Activated naive CD4-positive, alpha-beta T cell treated with anti-CD3 and anti-CD28 coated beads, Interleukin-2, amount 50 U/mL, for 72 hours (primary cell): ENCODE results near the gene FARP1. TPM values are rescaled to one million over a fixed set of nuclear protein-coding genes. Genes with fewer than 3 reads are reported as not detected.

Source experiments
- ATAC-seq, 2 donors: fragments of 150-1000 bp; cut with Tn5 transposase; 2 replicates each; pipeline ENCODE4 v1.10.0; 2021; ENCODE audit warnings: mild to moderate bottlenecking in 2 of 2, moderate library complexity in 2 of 2
- DNase-seq, 2 donors: peaks; one replicate each; pipeline ENCODE4 v3.0.0; 2021 to 2022; ENCODE audit warnings: low spot score in 2 of 2
- H3K27ac Mint-ChIP-seq, 2 donors: one replicate each; pipeline ENCODE4 v1.8.0; 2022; ENCODE audit warnings: mild to moderate bottlenecking in 2 of 2, mixed read lengths in 2 of 2
- H3K36me3 Mint-ChIP-seq, 2 donors: one replicate each; pipeline ENCODE4 v1.8.0; 2022; ENCODE audit warnings: mixed read lengths in 2 of 2
- H3K9me3 Mint-ChIP-seq, 2 donors: one replicate each; pipeline ENCODE4 v1.8.0; 2022; ENCODE audit warnings: mixed read lengths in 2 of 2
- total RNA-seq, 2 donors: library from RNA; stranded (reverse); gene quantifications; one replicate each; pipeline ENCODE4 v1.2.3, GENCODE V29; 2022

Gene FARP1
- total RNA-seq, 2 donors from 2014 or later = 0.58 to 0.61 TPM

DNA sequence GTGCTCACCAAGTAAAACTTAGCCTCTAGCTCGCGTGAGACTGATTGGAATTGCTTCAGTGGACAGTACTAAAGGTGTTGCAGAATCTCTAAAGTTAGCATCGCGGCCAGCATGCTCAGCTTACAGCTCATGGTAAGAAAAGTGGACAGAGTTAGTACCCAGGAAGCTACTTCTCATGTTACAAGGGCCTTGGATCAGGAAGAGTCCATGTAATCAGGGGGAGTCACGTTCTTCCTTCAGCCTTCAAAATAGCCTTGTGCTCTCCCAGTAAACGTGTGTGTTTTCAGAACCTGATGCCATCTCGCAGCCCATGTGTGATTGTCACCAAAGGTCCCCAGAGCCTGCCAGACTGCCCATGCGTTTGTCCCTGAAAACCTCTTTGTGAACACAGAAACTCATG lies 230.0 kb downstream of the FARP1 start:
- DNase-seq = no peak
- Mint-ChIP-seq H3K36me3 (no peaks in the 10 kb centered on the region), H3K9me3 (peaks cover 5 to 6% of the 10 kb centered on the region in 2 donors), H3K27ac (no peak overlapping the region)
- ATAC-seq = no peak

- DNase-seq (no peak), ATAC-seq (no peak)
- Mint-ChIP-seq H3K36me3 (no peaks in the 10 kb centered on the region), H3K27ac (no peak overlapping the region), H3K9me3 (peaks cover 4% of the 10 kb centered on the region in 2 donors)
These were observed 231.9 kb downstream of the FARP1 start for GRCh38 chr13:98374750-98375149.

DNA sequence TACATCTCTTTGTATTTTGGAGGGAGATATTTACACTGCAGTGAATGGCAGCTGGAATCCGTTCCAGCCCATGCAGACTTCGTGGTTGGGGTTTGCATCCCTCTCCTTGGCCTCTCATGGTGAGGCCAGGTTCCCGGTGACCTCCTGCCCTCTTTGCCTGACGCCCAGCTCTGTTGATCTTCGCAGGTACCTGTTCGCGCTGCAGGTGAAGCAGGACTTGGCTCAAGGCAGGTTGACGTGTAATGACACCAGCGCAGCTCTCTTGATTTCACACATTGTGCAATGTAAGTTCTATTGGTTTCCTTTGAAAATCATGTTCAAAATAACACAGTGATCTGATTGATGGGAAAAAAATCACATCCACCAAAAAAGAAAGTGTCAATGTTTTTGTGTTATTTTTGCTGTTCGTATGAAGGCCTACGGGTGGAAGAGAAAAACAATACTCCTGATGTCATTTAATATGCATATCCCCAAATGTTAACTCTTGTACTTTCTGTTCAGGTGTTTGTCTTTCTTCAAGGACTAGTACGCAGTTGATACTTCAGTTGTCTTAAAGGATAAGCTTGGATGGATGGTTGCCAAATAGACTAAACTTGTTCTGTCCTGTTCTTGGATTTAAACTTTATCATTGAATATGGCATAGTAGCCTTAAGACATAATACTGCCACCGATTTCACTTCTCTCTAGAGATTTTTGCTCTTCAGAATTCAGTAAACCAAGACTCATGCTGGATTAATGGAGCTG lies 234.9 kb downstream of the FARP1 start:
- Mint-ChIP-seq H3K36me3 (no peaks in the 10 kb centered on the region), H3K9me3 (no peaks in the 10 kb centered on the region), H3K27ac (no peak overlapping the region)
- no peak for ATAC-seq
- no peak for DNase-seq

DNA sequence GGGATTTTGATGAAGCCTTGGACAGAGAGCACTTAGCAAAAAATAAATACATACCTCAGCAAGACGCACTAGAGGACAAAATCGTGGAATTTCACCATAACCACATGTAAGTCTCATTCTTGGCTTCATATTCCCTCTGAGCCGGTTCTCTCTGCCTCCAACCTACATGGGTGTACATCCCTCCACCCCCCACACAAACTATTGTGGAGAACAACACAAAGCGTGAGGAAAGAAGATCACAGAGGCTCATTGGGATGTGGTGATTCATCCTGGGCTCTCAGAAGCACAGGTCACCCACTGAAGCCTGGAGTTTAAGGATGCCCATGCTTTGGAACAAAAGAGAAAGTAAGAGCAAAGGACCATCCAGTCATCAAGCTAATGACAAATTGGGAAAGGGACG lies 241.8 kb downstream of the FARP1 start:
- no peaks in the 10 kb centered on the region for H3K9me3 Mint-ChIP-seq
- ATAC-seq (no peak), DNase-seq (no peak)
- no peaks in the 10 kb centered on the region for H3K36me3 Mint-ChIP-seq
- no peak overlapping the region for H3K27ac Mint-ChIP-seq

DNA sequence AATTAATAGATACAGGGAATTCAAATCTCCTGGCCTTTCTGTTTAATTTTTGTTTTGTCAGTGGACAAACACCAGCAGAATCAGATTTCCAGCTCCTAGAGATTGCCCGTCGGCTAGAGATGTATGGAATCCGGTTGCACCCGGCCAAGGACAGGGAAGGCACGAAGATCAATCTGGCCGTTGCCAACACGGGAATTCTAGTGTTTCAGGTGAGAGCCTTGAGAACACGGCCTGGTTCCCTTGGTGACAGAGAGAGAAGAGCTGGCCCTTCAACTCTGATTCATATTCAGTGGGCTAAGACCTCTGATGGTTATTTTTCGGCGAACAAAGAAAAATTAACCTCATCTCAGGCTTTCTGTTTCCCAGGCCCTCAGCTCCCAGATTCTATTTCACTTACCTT lies 242.7 kb downstream of the FARP1 start:
- no peaks in the 10 kb centered on the region for H3K9me3 Mint-ChIP-seq
- ATAC-seq (no peak), DNase-seq (no peak)
- no peak overlapping the region for H3K27ac Mint-ChIP-seq
- H3K36me3 Mint-ChIP-seq = no peaks in the 10 kb centered on the region

DNA sequence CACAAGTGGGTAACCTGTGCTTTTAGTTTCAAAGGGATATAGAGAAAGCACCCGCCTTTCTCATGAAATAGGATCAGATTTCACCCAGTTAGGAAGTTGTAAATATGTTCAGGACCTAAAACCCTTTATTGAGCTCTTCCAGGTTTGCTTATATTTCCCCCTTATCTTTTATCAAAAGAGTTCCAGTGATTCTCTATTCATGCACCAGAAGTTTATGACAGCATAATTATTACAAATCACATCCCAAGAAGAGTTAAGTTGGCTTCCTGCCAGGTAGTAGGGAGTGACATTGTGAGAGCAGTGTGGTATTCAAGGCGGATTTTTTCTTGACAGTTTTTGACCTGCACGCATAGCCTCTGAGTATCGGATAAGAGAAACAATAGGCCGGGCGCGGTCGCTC lies 243.7 kb downstream of the FARP1 start:
- DNase-seq = no peak
- Mint-ChIP-seq H3K9me3 (no peaks in the 10 kb centered on the region), H3K27ac (no peak overlapping the region), H3K36me3 (no peaks in the 10 kb centered on the region)
- no peak for ATAC-seq

GRCh38 chr13:98389319-98389718 lies 246.4 kb downstream of the FARP1 start:
- H3K36me3 Mint-ChIP-seq = no peaks in the 10 kb centered on the region
- ATAC-seq (no peak), DNase-seq (no peak)
- H3K9me3 Mint-ChIP-seq = no peaks in the 10 kb centered on the region
- no peak overlapping the region for H3K27ac Mint-ChIP-seq

GRCh38 chr13:98390086-98390715 lies 247.3 kb downstream of the FARP1 start:
- DNase-seq (no peak), ATAC-seq (no peak)
- peak overlapping the region in 1 of 2 donors; percentile 38 for H3K27ac Mint-ChIP-seq
- no peaks in the 10 kb centered on the region for H3K36me3 Mint-ChIP-seq
- H3K9me3 Mint-ChIP-seq = no peaks in the 10 kb centered on the region

- no peaks in the 10 kb centered on the region for H3K36me3 Mint-ChIP-seq
- DNase-seq = no peak
- no peak overlapping the region for H3K27ac Mint-ChIP-seq
- H3K9me3 Mint-ChIP-seq = no peaks in the 10 kb centered on the region
- no peak for ATAC-seq
These were observed 251.0 kb downstream of the FARP1 start for GRCh38 chr13:98393873-98394272.

- no peaks in the 10 kb centered on the region for H3K9me3 Mint-ChIP-seq
- ATAC-seq = no peak
- no peaks in the 10 kb centered on the region for H3K36me3 Mint-ChIP-seq
- no peak for DNase-seq
- H3K27ac Mint-ChIP-seq = no peak overlapping the region
These were observed 252.1 kb downstream of the FARP1 start for GRCh38 chr13:98394820-98395510.

GRCh38 chr13:98396071-98396710 lies 253.3 kb downstream of the FARP1 start:
- no peak for ATAC-seq
- no peaks in the 10 kb centered on the region for H3K9me3 Mint-ChIP-seq
- no peak overlapping the region for H3K27ac Mint-ChIP-seq
- no peaks in the 10 kb centered on the region for H3K36me3 Mint-ChIP-seq
- no peak for DNase-seq

GRCh38 chr13:98397221-98397620 lies 254.3 kb downstream of the FARP1 start:
- DNase-seq = no peak

DNA sequence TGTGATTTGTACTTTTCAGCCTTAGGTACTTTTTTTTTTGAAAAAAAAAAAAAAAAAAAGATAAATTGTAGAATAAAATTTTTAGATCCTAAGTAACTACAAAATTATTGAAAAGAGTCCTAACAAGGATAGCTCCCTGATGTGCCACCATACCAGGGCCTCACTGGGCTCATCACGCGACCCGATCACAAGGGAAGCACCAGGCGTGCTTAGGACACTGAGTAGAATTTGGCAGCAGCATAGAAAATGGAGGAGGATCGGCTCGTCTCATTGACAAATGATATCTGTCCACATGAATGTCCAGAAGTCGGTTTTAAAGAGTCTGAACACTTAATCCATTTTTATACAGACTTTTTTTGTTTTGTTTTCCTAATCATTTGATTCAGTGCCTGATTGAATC lies 255.0 kb downstream of the FARP1 start:
- no peaks in the 10 kb centered on the region for H3K9me3 Mint-ChIP-seq
- no peak for DNase-seq
- no peaks in the 10 kb centered on the region for H3K36me3 Mint-ChIP-seq
- no peak overlapping the region for H3K27ac Mint-ChIP-seq
- ATAC-seq = no peak

More at GRCh38 chr13:98397221-98397620, 254.3 kb downstream of the FARP1 start:
- no peak for ATAC-seq
- Mint-ChIP-seq H3K9me3 (no peaks in the 10 kb centered on the region), H3K36me3 (no peaks in the 10 kb centered on the region), H3K27ac (no peak overlapping the region)

DNA sequence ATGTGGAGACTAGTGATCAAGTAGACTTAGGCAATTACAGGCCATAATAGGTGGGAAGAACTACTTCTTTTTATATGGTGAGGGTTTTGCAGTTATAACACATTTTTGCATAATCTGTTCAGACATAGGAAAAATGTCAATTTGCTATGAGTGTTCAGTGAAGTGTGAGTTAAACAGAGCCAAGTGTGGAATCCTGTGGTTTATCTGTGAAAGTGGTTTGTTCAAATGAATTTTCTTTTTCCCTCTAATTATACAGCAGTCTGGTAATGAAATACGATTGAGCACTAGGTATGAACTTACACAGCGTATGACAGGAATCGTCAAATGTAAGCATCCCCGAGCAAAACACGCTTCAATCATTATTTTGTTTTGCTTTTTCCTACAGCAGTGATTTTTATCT lies 255.7 kb downstream of the FARP1 start:
- Mint-ChIP-seq H3K36me3 (no peaks in the 10 kb centered on the region), H3K27ac (no peak overlapping the region), H3K9me3 (no peaks in the 10 kb centered on the region)
- no peak for DNase-seq
- no peak for ATAC-seq

- no peaks in the 10 kb centered on the region for H3K9me3 Mint-ChIP-seq
- no peak overlapping the region for H3K27ac Mint-ChIP-seq
- ATAC-seq (no peak), DNase-seq (no peak)
- H3K36me3 Mint-ChIP-seq = no peaks in the 10 kb centered on the region
These were observed 256.9 kb downstream of the FARP1 start for GRCh38 chr13:98399756-98400155.

GRCh38 chr13:98401934-98402333 lies 259.0 kb downstream of the FARP1 start:
- no peaks in the 10 kb centered on the region for H3K36me3 Mint-ChIP-seq
- H3K9me3 Mint-ChIP-seq = no peaks in the 10 kb centered on the region
- ATAC-seq = no peak
- no peak overlapping the region for H3K27ac Mint-ChIP-seq
- DNase-seq = no peak

- DNase-seq (no peak), ATAC-seq (no peak)
- H3K9me3 Mint-ChIP-seq = no peaks in the 10 kb centered on the region
- H3K36me3 Mint-ChIP-seq = no peaks in the 10 kb centered on the region
- H3K27ac Mint-ChIP-seq = no peak overlapping the region
These were observed 260.2 kb downstream of the FARP1 start for GRCh38 chr13:98403076-98403475.
